HepG2 (cell line): ENCODE measurements around the gene SPRYD3.

Experiments used
- EZH2 ChIP-seq: conservative IDR thresholded peaks from 2 replicates; pipeline ENCODE4 v1.6.1; 2012; ENCODE audit warnings: mild to moderate bottlenecking, low read depth, low read length, moderate library complexity
- MAFK ChIP-seq, 2 experiments: IDR thresholded peaks in 1 of 2; conservative IDR thresholded peaks in 1 of 2; 2 replicates each; pipeline ENCODE4 v1.6.1; 2011; ENCODE audit warnings: improper control_type of control experiment in 2 of 2, low read length in 2 of 2
- SMAD1 ChIP-seq: sonication (generic); formaldehyde crosslinking; IDR thresholded peaks from 2 replicates; pipeline ENCODE4 v1.4.0; 2020; ENCODE audit warnings: missing genetic modification reagents, low read depth, mild to moderate bottlenecking, borderline replicate concordance
- ZNF232 ChIP-seq: sonication (generic); formaldehyde crosslinking; IDR thresholded peaks from 2 replicates; pipeline ENCODE4 v1.4.0; 2020; ENCODE audit warnings: missing genetic modification reagents, borderline replicate concordance
- TF ChIP-seq, protein P1 (sequence below): sonication (generic); formaldehyde crosslinking; IDR thresholded peaks from 2 replicates; pipeline ENCODE4 v1.9.0; 2021; ENCODE audit warnings: missing genetic modification reagents, mild to moderate bottlenecking, borderline replicate concordance
- TF ChIP-seq, protein P2 (sequence below): IDR thresholded peaks from 2 replicates; pipeline ENCODE4 v1.6.1; 2012; ENCODE audit warnings: inconsistent platforms

DNA sequence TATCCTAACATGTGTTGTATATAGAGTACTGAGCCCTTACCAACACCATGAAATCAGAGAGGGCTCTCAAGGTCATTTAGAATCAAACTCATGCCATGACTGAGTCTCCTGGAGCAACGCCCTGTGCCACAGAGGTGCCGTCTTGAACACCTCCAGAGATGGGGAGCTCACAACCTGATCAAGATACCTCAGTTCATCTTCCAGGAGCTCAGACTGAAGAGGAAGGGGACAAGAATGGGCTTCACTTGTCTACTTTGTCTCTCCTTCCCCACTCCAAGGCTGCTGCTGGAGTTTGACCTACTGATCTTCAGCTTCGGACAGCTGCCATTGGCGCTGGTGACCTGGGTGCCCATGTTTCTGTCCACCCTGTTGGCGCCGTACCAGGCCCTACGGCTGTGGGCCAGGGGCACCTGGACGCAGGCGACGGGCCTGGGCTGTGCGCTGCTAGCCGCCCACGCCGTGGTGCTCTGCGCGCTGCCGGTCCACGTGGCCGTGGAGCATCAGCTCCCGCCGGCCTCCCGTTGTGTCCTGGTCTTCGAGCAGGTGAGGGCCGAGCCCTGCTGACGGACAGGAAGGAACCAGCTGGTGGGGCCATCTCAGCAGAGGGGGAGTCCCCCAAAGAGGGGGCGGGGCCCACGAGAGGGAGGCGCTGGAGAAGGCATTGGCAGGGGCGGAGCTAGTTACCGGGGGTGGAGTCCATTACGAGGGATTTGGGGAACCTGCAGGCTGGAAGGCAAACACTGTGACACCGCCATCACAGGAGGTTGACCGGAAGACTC is 36.1 kb upstream of the SPRYD3 start:
- TF ChIP-seq SMAD1 (CRISPR knock-in tag) = no peak
- TF ChIP-seq, protein P1, sequence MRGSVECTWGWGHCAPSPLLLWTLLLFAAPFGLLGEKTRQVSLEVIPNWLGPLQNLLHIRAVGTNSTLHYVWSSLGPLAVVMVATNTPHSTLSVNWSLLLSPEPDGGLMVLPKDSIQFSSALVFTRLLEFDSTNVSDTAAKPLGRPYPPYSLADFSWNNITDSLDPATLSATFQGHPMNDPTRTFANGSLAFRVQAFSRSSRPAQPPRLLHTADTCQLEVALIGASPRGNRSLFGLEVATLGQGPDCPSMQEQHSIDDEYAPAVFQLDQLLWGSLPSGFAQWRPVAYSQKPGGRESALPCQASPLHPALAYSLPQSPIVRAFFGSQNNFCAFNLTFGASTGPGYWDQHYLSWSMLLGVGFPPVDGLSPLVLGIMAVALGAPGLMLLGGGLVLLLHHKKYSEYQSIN = no peak
- TF ChIP-seq MAFK (conservative IDR thresholded peaks at IDR 0.05 in 1 of 2, IDR thresholded peaks at IDR 0.05 in 1 of 2; ENCODE audit: low read length in 2 of 2) = no peak
- TF ChIP-seq, protein P2, sequence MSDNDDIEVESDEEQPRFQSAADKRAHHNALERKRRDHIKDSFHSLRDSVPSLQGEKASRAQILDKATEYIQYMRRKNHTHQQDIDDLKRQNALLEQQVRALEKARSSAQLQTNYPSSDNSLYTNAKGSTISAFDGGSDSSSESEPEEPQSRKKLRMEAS = no peak
- no peak for TF ChIP-seq ZNF232 (CRISPR knock-in tag)
- TF ChIP-seq EZH2 = no peak
